Measurements from ENCODE around the gene UBFD1. TPM values are rescaled to one million over a fixed set of nuclear protein-coding genes. Genes with fewer than 3 reads are reported as not detected.

The UBFD1 gene
- total RNA-seq, 4 donors from 2014 or later, result 26.5 to 142 (median 67.0) TPM

DNA sequence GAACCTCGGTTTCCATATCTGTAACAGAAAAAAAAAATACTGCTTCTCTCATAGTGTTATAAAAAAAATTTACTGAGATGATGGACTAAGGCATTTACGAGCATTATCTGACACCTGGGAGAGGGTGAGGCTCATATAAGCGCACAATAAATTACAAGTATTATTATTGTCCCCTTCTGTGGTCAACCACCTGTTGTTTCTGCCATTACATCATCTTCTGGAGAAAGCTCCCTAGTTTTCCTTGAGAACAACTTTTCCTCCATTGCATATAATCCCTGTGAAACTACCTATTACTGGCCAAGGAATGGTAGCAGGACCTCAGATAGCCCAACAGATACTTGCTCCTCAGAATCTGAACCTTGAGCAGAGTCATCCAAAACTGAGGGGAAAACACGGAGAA lies 35.6 kb upstream of the UBFD1 start:
- TF ChIP-seq, protein P1, sequence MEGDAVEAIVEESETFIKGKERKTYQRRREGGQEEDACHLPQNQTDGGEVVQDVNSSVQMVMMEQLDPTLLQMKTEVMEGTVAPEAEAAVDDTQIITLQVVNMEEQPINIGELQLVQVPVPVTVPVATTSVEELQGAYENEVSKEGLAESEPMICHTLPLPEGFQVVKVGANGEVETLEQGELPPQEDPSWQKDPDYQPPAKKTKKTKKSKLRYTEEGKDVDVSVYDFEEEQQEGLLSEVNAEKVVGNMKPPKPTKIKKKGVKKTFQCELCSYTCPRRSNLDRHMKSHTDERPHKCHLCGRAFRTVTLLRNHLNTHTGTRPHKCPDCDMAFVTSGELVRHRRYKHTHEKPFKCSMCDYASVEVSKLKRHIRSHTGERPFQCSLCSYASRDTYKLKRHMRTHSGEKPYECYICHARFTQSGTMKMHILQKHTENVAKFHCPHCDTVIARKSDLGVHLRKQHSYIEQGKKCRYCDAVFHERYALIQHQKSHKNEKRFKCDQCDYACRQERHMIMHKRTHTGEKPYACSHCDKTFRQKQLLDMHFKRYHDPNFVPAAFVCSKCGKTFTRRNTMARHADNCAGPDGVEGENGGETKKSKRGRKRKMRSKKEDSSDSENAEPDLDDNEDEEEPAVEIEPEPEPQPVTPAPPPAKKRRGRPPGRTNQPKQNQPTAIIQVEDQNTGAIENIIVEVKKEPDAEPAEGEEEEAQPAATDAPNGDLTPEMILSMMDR (IDR thresholded peaks at IDR 0.05), result no peak
- no peak for TF ChIP-seq POLR2A (IDR thresholded peaks at IDR 0.05)
- H3K9me3 ChIP-seq, result no peaks in the 10 kb centered on the region
- H3K4me1 ChIP-seq, result no peaks in the 10 kb centered on the region
- no peaks in the 10 kb centered on the region for H3K27me3 ChIP-seq
- H3K27ac ChIP-seq, result no peak overlapping the region
- DNase-seq, result no peak
- intact Hi-C loops (cut with DNase I; ENCODE audit: low total_unique reads), result no loop called here
- H3K4me3 ChIP-seq, result no peak overlapping the region
- H3K36me3 ChIP-seq, result no peaks in the 10 kb centered on the region

GRCh38 chr16:23523321-23523720 lies 34.2 kb upstream of the UBFD1 start:
- H3K4me1 ChIP-seq, result no peaks in the 10 kb centered on the region
- no peak overlapping the region for H3K4me3 ChIP-seq
- H3K9me3 ChIP-seq, result no peaks in the 10 kb centered on the region
- intact Hi-C loops (cut with DNase I; ENCODE audit: low total_unique reads), result no loop called here
- no peak overlapping the region for H3K27ac ChIP-seq
- no peak for TF ChIP-seq POLR2A (IDR thresholded peaks at IDR 0.05)
- TF ChIP-seq, protein P1 (IDR thresholded peaks at IDR 0.05), result no peak
- no peak for DNase-seq
- no peaks in the 10 kb centered on the region for H3K36me3 ChIP-seq
- no peaks in the 10 kb centered on the region for H3K27me3 ChIP-seq

DNA sequence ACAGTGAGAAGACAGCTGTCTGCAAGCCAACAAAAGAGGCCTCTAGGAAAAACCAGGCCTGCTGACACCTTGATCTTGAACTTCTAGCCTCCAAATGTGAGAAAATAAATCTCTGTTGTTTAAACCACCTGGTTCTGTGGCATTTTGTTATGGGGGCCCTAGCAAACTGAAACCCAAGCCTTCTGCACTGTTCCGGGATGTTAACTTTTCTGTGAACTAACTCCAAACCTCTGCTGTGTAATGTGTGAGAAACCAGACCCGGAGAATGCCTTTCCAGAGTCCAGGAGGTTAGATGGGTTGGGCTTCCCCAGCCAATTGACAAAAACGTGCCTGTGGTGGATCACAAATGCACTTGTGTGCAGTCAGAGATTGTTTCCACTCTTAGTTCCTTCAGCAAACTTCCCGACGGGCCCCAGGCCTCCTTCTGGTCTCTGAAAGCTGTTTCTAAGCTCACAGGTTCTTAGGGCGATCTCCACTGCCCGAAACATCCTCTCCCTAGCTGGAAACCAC lies 33.6 kb upstream of the UBFD1 start:
- intact Hi-C loops (cut with DNase I; ENCODE audit: low total_unique reads), result no loop called here
- no peaks in the 10 kb centered on the region for H3K9me3 ChIP-seq
- TF ChIP-seq, protein P1 (IDR thresholded peaks at IDR 0.05), result no peak
- no peak for TF ChIP-seq POLR2A (IDR thresholded peaks at IDR 0.05)
- no peak for DNase-seq
- no peak overlapping the region for H3K27ac ChIP-seq
- H3K4me3 ChIP-seq, result no peak overlapping the region
- no peaks in the 10 kb centered on the region for H3K27me3 ChIP-seq
- H3K36me3 ChIP-seq, result no peaks in the 10 kb centered on the region
- no peaks in the 10 kb centered on the region for H3K4me1 ChIP-seq

- TF ChIP-seq POLR2A (IDR thresholded peaks at IDR 0.05), result no peak
- TF ChIP-seq, protein P1 (IDR thresholded peaks at IDR 0.05), result no peak
- Histone ChIP-seq H3K27me3 (no peaks in the 10 kb centered on the region), H3K27ac (no peak overlapping the region), H3K9me3 (no peaks in the 10 kb centered on the region), H3K4me3 (no peak overlapping the region), H3K4me1 (no peaks in the 10 kb centered on the region), H3K36me3 (no peaks in the 10 kb centered on the region)
- intact Hi-C loops (cut with DNase I; ENCODE audit: low total_unique reads), result no loop called here
- DNase-seq, result no peak
These were observed 32.6 kb upstream of the UBFD1 start for GRCh38 chr16:23524886-23525285.

GRCh38 chr16:23527961-23528643 lies 29.4 kb upstream of the UBFD1 start:
- Histone ChIP-seq H3K27ac (no peak overlapping the region), H3K4me1 (no peaks in the 10 kb centered on the region), H3K9me3 (no peaks in the 10 kb centered on the region), H3K36me3 (no peaks in the 10 kb centered on the region), H3K4me3 (no peak overlapping the region), H3K27me3 (no peaks in the 10 kb centered on the region)
- intact Hi-C loops (cut with DNase I; ENCODE audit: low total_unique reads), result no loop called here
- no peak for DNase-seq
- TF ChIP-seq POLR2A (IDR thresholded peaks at IDR 0.05), result no peak
